ENCODE data around the gene ERF.
A peak's percentile ranks its signal among the peaks of the same experiment; 100 is the strongest.

The ERF gene

DNA sequence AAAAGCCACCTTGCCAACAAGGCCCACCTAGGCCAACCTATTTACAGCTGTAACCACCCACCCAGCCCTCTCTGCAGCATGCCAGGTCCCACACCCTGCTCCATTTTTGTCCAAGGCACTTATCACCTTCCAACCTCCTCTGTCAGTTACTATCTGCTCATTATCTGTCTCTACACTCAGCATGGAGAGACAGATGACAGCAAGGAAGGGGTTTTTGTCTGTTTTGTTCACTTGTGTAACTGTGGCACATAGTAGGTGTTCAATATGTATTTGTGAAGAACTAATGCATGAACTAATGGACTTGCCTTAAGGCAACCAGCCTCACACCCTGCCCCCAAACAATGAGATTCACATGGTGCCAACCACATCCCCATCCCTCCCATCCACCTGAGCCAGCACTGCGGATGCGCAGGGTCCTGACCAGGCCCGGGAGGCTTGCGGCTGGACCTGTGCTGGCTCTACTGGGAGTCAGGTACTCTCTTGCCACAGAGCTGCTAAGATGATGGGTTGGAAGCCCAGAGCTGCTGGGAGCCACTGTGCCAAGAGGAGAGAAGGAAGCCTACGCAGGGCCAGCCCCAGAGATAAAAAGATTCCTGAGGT, 54.7 kb downstream of the ERF start:
- DNase-seq (ENCODE audit: extremely low read depth, insufficient read length) = no peak
- H3K4me3 ChIP-seq (replicated peaks; ENCODE audit: low read depth, low read length) = peak overlapping the region; percentile 33
- TF ChIP-seq, protein P1, sequence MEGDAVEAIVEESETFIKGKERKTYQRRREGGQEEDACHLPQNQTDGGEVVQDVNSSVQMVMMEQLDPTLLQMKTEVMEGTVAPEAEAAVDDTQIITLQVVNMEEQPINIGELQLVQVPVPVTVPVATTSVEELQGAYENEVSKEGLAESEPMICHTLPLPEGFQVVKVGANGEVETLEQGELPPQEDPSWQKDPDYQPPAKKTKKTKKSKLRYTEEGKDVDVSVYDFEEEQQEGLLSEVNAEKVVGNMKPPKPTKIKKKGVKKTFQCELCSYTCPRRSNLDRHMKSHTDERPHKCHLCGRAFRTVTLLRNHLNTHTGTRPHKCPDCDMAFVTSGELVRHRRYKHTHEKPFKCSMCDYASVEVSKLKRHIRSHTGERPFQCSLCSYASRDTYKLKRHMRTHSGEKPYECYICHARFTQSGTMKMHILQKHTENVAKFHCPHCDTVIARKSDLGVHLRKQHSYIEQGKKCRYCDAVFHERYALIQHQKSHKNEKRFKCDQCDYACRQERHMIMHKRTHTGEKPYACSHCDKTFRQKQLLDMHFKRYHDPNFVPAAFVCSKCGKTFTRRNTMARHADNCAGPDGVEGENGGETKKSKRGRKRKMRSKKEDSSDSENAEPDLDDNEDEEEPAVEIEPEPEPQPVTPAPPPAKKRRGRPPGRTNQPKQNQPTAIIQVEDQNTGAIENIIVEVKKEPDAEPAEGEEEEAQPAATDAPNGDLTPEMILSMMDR (IDR thresholded peaks at IDR 0.05; ENCODE audit: insufficient read depth, low read length, poor library complexity, severe bottlenecking) = no peak
- peaks cover 27% of the 10 kb centered on the region for H3K36me3 ChIP-seq (ENCODE audit: control insufficient read depth, insufficient read depth, low read length)
- H3K27me3 ChIP-seq (replicated peaks; ENCODE audit: control insufficient read depth, insufficient read depth, low read length) = no peaks in the 10 kb centered on the region

DNA sequence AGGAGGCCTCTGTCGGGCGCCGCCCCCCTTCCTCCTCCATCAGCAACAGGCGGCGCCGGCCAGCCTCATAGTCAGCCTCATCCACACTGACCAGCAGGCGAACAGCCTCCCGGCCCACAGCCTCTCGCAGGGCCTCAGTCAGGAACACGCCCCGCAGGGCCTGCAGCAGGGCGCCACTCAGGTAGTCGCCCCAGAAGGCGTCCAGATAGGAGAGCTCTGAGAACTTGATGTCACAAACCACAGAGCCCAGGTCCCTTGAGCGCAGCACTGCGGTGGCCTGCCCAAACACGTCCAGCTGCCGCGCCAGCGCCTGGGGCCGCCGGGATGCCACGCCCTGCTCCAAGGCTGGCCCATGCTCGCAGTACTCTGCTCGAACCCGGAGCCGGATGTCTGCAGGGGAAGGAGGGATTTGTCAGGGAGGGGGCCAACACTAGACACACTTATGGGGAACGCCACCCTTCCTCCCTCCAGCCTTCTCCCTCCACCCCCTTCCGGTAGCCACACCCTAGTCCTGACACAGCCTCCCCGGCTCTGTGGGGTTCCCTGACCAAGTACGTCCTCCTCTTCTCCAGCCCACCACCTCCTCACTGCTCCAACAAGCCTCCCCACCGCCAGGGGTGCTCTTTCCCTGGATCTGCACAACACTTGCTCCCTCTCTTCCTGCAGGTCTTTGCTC, 55.4 kb downstream of the ERF start:
- TF ChIP-seq, protein P1 (IDR thresholded peaks at IDR 0.05; ENCODE audit: insufficient read depth, low read length, poor library complexity, severe bottlenecking) = peak; percentile 48
- peak; percentile 88 for DNase-seq (ENCODE audit: extremely low read depth, insufficient read length)
- H3K27me3 ChIP-seq (replicated peaks; ENCODE audit: control insufficient read depth, insufficient read depth, low read length) = no peaks in the 10 kb centered on the region
- H3K4me3 ChIP-seq (replicated peaks; ENCODE audit: low read depth, low read length) = peak overlapping the region; percentile 33
- peaks cover 24% of the 10 kb centered on the region for H3K36me3 ChIP-seq (ENCODE audit: control insufficient read depth, insufficient read depth, low read length)

DNA sequence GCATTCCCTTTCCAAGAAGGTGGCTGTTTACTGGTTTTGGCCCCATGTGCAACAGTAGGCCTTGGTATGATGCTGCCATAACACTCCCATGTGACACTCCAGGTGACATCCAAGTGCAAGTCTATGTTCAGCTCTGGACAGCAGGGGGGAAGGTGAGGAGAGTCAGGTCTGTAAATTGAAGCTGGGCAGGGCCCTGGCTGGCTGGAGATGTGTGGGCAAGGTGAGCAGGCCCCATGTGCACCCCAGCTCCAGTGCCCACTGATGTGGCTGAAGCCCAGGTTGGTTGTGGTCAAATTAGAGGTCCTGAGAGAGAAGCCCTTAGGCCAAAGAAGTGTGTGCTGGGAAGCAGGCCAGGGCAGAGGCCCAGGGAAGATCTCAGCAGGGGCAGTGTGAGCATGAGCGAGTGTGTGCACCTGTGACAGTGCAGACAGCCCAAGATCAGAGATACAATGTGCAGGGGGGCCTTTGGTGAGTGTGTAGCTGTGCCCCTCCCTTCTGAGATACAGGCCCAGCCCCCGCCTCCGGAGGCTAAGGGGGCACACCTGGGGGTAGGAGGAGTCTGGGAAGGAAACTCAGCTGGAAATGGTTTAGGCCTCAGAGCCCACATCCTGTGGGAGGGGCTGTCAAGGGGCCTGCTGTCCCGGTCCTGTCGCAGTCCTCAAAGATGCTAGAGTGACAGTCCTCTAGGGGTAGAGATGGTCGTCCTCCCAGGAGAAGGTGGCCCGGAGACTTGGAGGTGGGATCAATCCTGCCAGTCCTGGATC, 56.1 kb downstream of the ERF start:
- peak; percentile 74 for DNase-seq (ENCODE audit: extremely low read depth, insufficient read length)
- TF ChIP-seq, protein P1 (IDR thresholded peaks at IDR 0.05; ENCODE audit: insufficient read depth, low read length, poor library complexity, severe bottlenecking) = no peak
- peak overlapping the region; percentile 33 for H3K4me3 ChIP-seq (replicated peaks; ENCODE audit: low read depth, low read length)
- H3K27me3 ChIP-seq (replicated peaks; ENCODE audit: control insufficient read depth, insufficient read depth, low read length) = no peaks in the 10 kb centered on the region
- peaks cover 19% of the 10 kb centered on the region for H3K36me3 ChIP-seq (ENCODE audit: control insufficient read depth, insufficient read depth, low read length)

Data from GM06990 (cell line).